ENCODE data around the gene COMMD3.

Gene COMMD3

DNA sequence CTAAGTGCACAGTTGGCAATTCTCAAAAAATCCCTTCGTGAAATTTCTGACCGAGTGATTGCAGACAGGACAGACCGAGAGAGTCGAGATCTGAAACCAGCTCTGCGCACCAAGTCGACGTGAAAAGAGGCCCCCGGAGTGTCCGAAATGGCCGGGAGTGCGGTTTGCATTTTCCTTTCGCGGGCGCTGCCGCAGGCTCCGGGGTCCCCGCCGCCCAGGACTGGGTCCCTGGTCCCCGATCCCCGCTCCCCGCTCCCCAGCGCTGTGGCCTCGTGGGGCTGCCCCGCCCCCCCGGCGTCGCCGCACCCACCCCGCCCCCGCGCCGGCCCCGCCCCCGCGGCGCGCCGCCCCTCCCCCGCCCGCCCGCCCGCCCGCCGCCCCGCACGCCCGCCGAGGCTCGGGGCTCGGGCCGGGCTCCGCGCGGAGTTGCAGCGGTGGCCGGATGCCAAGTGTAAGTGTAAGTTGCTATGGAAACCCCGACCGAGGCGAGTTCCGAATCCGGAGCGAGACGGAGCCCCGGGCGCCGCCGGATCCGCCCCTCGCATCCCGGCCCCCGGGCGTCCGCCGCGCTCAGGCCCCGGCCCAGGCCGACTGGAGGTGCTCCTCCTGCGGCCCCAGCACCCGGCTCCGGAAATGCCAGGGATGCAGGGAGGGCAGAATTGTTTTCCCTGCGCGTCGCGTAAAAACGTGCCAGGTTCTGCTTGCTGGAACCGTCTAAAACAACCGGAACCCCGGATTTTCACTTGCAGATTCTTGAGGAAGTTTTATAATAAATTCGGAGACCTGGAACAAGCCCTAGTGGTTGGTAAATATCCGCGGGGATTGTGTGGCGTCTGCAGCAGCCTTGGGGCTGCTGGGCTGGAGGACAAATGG lies 9.3 kb downstream of the COMMD3 start:
- peaks cover 18% of the 10 kb centered on the region for H3K4me1 ChIP-seq (ENCODE audit: control insufficient read depth, insufficient read depth, low read length, poor library complexity, severe bottlenecking)
- peak overlapping the region; percentile 61 for H3K27ac ChIP-seq (ENCODE audit: insufficient read depth, low read length, poor library complexity, severe bottlenecking)
- peaks cover 10% of the 10 kb centered on the region for H3K27me3 ChIP-seq (replicated peaks; ENCODE audit: control insufficient read depth, insufficient read depth, low read length, poor library complexity, severe bottlenecking)
- H3K36me3 ChIP-seq (ENCODE audit: control insufficient read depth, insufficient read depth, low read length), result peaks cover 13% of the 10 kb centered on the region
- DNase-seq, result peak; percentile 68 to 77 (median 75)
- H3K9me3 ChIP-seq (ENCODE audit: control insufficient read depth, low read length), result no peaks in the 10 kb centered on the region
- peak overlapping the region; percentile 65 for H3K4me3 ChIP-seq (ENCODE audit: insufficient read depth, low read depth, low read length, poor library complexity, severe bottlenecking)

- DNase-seq, result no peak
- Histone ChIP-seq H3K9me3 (ENCODE audit: control insufficient read depth, low read length) (no peaks in the 10 kb centered on the region), H3K27me3 (replicated peaks; ENCODE audit: control insufficient read depth, insufficient read depth, low read length, poor library complexity, severe bottlenecking) (peaks cover 10% of the 10 kb centered on the region), H3K36me3 (ENCODE audit: control insufficient read depth, insufficient read depth, low read length) (peaks cover 13% of the 10 kb centered on the region), H3K4me3 (ENCODE audit: insufficient read depth, low read depth, low read length, poor library complexity, severe bottlenecking) (peak overlapping the region; percentile 59), H3K27ac (ENCODE audit: insufficient read depth, low read length, poor library complexity, severe bottlenecking) (peak overlapping the region; percentile 61), H3K4me1 (ENCODE audit: control insufficient read depth, insufficient read depth, low read length, poor library complexity, severe bottlenecking) (peaks cover 18% of the 10 kb centered on the region)
Observed at GRCh38 chr10:22326145-22326702, 10.0 kb downstream of the COMMD3 start.

DNA sequence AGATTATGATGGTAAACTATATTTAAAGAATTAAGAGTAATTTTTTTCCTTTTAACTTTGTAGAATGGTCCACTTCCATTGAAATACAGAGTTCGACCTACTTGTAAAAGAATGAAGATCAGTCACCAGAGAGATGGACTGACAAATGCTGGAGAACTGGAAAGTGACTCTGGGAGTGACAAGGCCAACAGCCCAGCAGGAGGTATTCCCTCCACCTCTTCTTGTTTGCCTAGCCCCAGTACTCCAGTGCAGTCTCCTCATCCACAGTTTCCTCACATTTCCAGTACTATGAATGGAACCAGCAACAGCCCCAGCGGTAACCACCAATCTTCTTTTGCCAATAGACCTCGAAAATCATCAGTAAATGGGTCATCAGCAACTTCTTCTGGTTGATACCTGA lies 13.0 kb downstream of the COMMD3 start:
- peaks cover 18% of the 10 kb centered on the region for H3K4me1 ChIP-seq (ENCODE audit: control insufficient read depth, insufficient read depth, low read length, poor library complexity, severe bottlenecking)
- no peaks in the 10 kb centered on the region for H3K27me3 ChIP-seq (replicated peaks; ENCODE audit: control insufficient read depth, insufficient read depth, low read length, poor library complexity, severe bottlenecking)
- no peaks in the 10 kb centered on the region for H3K9me3 ChIP-seq (ENCODE audit: control insufficient read depth, low read length)
- H3K36me3 ChIP-seq (ENCODE audit: control insufficient read depth, insufficient read depth, low read length), result peaks cover 13% of the 10 kb centered on the region
- no peak for DNase-seq
- H3K27ac ChIP-seq (ENCODE audit: insufficient read depth, low read length, poor library complexity, severe bottlenecking), result no peak overlapping the region
- H3K4me3 ChIP-seq (ENCODE audit: insufficient read depth, low read depth, low read length, poor library complexity, severe bottlenecking), result no peak overlapping the region

- DNase-seq, result no peak
- H3K9me3 ChIP-seq (ENCODE audit: control insufficient read depth, low read length), result no peaks in the 10 kb centered on the region
- no peak overlapping the region for H3K27ac ChIP-seq (ENCODE audit: insufficient read depth, low read length, poor library complexity, severe bottlenecking)
- peaks cover 36% of the 10 kb centered on the region for H3K4me1 ChIP-seq (ENCODE audit: control insufficient read depth, insufficient read depth, low read length, poor library complexity, severe bottlenecking)
- H3K27me3 ChIP-seq (replicated peaks; ENCODE audit: control insufficient read depth, insufficient read depth, low read length, poor library complexity, severe bottlenecking), result peaks cover 16% of the 10 kb centered on the region
- H3K4me3 ChIP-seq (ENCODE audit: insufficient read depth, low read depth, low read length, poor library complexity, severe bottlenecking), result no peak overlapping the region
- H3K36me3 ChIP-seq (ENCODE audit: control insufficient read depth, insufficient read depth, low read length), result peaks cover 13% of the 10 kb centered on the region
Observed at GRCh38 chr10:22332116-22332692, 16.0 kb downstream of the COMMD3 start.

- H3K36me3 ChIP-seq (ENCODE audit: control insufficient read depth, insufficient read depth, low read length), result peaks cover 13% of the 10 kb centered on the region
- peaks cover 28% of the 10 kb centered on the region for H3K27me3 ChIP-seq (replicated peaks; ENCODE audit: control insufficient read depth, insufficient read depth, low read length, poor library complexity, severe bottlenecking)
- peaks cover 36% of the 10 kb centered on the region for H3K4me1 ChIP-seq (ENCODE audit: control insufficient read depth, insufficient read depth, low read length, poor library complexity, severe bottlenecking)
- no peak for DNase-seq
- H3K9me3 ChIP-seq (ENCODE audit: control insufficient read depth, low read length), result no peaks in the 10 kb centered on the region
- H3K27ac ChIP-seq (ENCODE audit: insufficient read depth, low read length, poor library complexity, severe bottlenecking), result peak overlapping the region; percentile 59
- H3K4me3 ChIP-seq (ENCODE audit: insufficient read depth, low read depth, low read length, poor library complexity, severe bottlenecking), result peak overlapping the region; percentile 37
Observed at GRCh38 chr10:22333167-22333974, 17.2 kb downstream of the COMMD3 start.

DNA sequence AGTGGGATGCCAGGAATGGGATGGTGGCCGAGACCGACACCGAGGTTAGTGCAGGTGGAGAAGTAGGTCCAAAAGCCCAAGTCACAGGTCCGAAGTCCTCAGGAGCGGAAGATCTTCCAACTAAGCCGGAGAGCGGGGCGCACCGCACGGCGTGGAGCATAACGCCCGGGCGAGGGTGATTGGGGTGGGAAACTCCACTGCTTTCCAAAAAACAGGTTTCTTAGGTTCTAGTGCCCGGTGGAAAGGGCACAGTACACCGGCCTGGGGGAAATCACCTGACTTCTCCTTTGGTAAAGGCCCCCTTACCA lies 17.7 kb downstream of the COMMD3 start:
- DNase-seq, result no peak
- Histone ChIP-seq H3K27ac (ENCODE audit: insufficient read depth, low read length, poor library complexity, severe bottlenecking) (no peak overlapping the region), H3K4me3 (ENCODE audit: insufficient read depth, low read depth, low read length, poor library complexity, severe bottlenecking) (no peak overlapping the region), H3K4me1 (ENCODE audit: control insufficient read depth, insufficient read depth, low read length, poor library complexity, severe bottlenecking) (peaks cover 36% of the 10 kb centered on the region), H3K9me3 (ENCODE audit: control insufficient read depth, low read length) (no peaks in the 10 kb centered on the region), H3K27me3 (replicated peaks; ENCODE audit: control insufficient read depth, insufficient read depth, low read length, poor library complexity, severe bottlenecking) (peaks cover 33% of the 10 kb centered on the region), H3K36me3 (ENCODE audit: control insufficient read depth, insufficient read depth, low read length) (peaks cover 8% of the 10 kb centered on the region)

DNA sequence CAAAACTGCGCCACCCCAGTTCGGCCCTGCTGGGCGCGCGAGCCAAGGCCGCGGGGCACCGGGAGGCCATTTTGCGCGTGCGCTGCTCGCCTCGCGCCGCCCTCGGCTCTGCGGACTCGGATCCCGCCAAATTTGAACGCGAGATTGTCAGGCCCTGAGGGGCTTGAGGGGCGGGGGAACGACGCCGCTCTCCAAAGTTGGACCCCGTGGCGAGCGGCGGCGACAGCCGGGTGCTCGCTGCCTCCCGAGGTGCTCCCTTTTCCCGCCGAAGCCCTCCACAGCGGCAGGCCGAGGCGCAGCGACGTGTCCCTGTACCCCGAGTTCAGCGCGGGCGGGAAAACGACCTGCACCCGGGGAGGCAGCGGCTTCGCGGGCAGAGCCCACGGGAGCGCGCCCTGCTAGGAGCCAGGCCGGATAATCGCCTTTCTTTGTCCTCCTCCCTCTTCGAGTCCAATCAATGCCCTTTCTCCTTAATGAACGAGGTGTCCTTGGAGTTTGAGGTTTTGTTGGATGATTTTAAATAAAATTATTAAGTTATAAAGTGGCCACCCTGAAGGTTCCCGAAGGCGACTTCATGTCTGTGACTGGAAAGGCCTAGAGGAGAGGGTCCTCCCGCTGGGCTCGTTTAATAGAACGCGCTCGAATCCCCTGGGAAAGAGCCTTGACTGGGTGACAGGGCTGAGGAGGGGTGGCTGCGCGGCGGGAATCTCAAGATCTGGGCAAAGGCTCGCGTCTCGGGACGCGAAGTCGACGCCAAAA lies 18.4 kb downstream of the COMMD3 start:
- peaks cover 40% of the 10 kb centered on the region for H3K27me3 ChIP-seq (replicated peaks; ENCODE audit: control insufficient read depth, insufficient read depth, low read length, poor library complexity, severe bottlenecking)
- H3K4me1 ChIP-seq (ENCODE audit: control insufficient read depth, insufficient read depth, low read length, poor library complexity, severe bottlenecking), result peaks cover 37% of the 10 kb centered on the region
- peaks cover 1% of the 10 kb centered on the region for H3K36me3 ChIP-seq (ENCODE audit: control insufficient read depth, insufficient read depth, low read length)
- no peak for DNase-seq
- H3K27ac ChIP-seq (ENCODE audit: insufficient read depth, low read length, poor library complexity, severe bottlenecking), result peak overlapping the region; percentile 11
- H3K9me3 ChIP-seq (ENCODE audit: control insufficient read depth, low read length), result no peaks in the 10 kb centered on the region
- H3K4me3 ChIP-seq (ENCODE audit: insufficient read depth, low read depth, low read length, poor library complexity, severe bottlenecking), result peak overlapping the region; percentile 57

DNA sequence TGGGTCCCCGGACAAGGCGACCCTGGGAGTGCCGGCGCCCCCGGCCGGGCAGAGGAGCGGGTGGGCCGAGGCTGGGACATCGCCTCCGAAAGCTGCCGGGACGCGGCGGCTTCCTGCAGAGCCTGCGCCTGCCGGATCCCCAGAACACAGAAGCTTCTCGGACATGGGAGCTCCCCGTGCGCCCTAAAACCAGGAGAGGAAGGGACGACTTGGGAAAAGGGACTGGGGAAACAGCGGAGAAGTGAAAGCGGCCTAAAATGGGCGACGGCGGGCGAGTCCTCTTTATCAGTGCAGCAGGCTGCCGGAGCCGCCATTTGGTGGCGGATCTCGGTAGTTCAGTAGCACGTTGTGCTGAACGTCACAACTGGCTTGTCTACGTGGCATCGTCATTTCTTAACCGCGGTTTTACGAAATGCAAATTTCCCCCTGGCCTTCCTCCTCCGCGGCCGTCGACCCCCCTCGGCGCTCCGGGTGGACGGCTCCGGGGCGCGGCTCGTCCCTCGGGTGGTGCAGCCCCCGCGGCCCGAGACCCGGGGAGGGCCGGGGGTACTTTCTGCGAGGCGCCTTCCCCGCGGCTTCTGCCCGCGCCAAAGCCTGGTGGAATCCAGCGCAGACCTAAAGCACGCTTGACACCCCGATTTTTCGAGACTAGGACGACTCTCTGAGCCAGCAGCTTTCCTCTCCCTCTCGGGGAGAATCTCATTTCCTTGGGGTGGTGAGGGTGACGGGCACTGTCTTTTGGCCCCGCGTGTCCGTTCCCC lies 19.2 kb downstream of the COMMD3 start:
- H3K27me3 ChIP-seq (replicated peaks; ENCODE audit: control insufficient read depth, insufficient read depth, low read length, poor library complexity, severe bottlenecking), result peaks cover 47% of the 10 kb centered on the region
- DNase-seq, result peak; percentile 60 to 67 (median 62)
- H3K9me3 ChIP-seq (ENCODE audit: control insufficient read depth, low read length), result no peaks in the 10 kb centered on the region
- peak overlapping the region; percentile 57 for H3K4me3 ChIP-seq (ENCODE audit: insufficient read depth, low read depth, low read length, poor library complexity, severe bottlenecking)
- peak overlapping the region; percentile 11 for H3K27ac ChIP-seq (ENCODE audit: insufficient read depth, low read length, poor library complexity, severe bottlenecking)
- H3K36me3 ChIP-seq (ENCODE audit: control insufficient read depth, insufficient read depth, low read length), result no peaks in the 10 kb centered on the region
- peaks cover 44% of the 10 kb centered on the region for H3K4me1 ChIP-seq (ENCODE audit: control insufficient read depth, insufficient read depth, low read length, poor library complexity, severe bottlenecking)

All from effector memory CD4-positive, alpha-beta T cell (primary cell).